Neural progenitor cell (in vitro differentiated cells): ENCODE data around the gene PNLIP.

Source experiments
- CTCF ChIP-seq: fragments of 200-600 bp; sonication (generic); IDR thresholded peaks from 2 replicates; pipeline ENCODE4 v1.5.1; 2017; ENCODE audit warnings: antibody characterized with exemption, mild to moderate bottlenecking
- EZH2 ChIP-seq: fragments of 200-600 bp; sonication (generic); IDR thresholded peaks from 2 replicates; pipeline ENCODE4 v1.6.1; 2017; ENCODE audit warnings: antibody characterized with exemption, mild to moderate bottlenecking, moderate library complexity
- EZH2phosphoT487 ChIP-seq: fragments of 200-600 bp; sonication (generic); IDR thresholded peaks from 2 replicates; pipeline ENCODE4 v1.6.1; 2017; ENCODE audit warnings: antibody characterized with exemption

GRCh38 chr10:116510565-116510964 is 35.2 kb upstream of the PNLIP start:
- TF ChIP-seq CTCF (no peak), EZH2 (no peak), EZH2phosphoT487 (no peak)
